Pancreas (tissue), 10 donors: ENCODE measurements around the gene IGSF21. TPM values are rescaled to one million over a fixed set of nuclear protein-coding genes. Genes with fewer than 3 reads are reported as not detected.
A peak's percentile ranks its signal among the peaks of the same experiment; 100 is the strongest.

ENCODE experiments used
- ATAC-seq, 4 donors: fragments of 200-7000 bp; cut with Tn5 transposase; one replicate each; pipeline versions ENCODE4 v1.8.0 to v1.9.1; 2020; ENCODE audit warnings: mild to moderate bottlenecking in 4 of 4, moderate library complexity in 4 of 4
- DNase-seq, 6 donors: peaks; one replicate each; pipeline ENCODE4 v3.0.0-alpha.2; 2020
- FAIRE-seq: peaks from 2 replicates; lab custom pipeline; 2012; peaks lifted over from hg19 to GRCh38; lab: Jason Lieb, UNC
- H3K27ac ChIP-seq, 4 donors: fragments of 200-600 bp; sonication (generic); 1 replicate in 3 of 4; 2 replicates in 1 of 4; pipeline versions ENCODE4 v1.5.0 to v1.8.0; 2020
- H3K27me3 ChIP-seq, 4 donors: fragments of 200-600 bp; one replicate each; pipeline ENCODE4 v1.8.0; 2021
- H3K36me3 ChIP-seq, 3 donors: fragments of 200-600 bp; sonication (generic) in 1 of 3; one replicate each; pipeline versions ENCODE4 v1.5.0 to v1.8.0; 2020 to 2021
- H3K4me1 ChIP-seq, 3 donors: fragments of 200-600 bp; one replicate each; pipeline ENCODE4 v1.8.0; 2021
- H3K4me3 ChIP-seq, 4 donors: fragments of 200-600 bp; sonication (generic) in 2 of 4; one replicate each; pipeline versions ENCODE4 v1.5.0 to v1.8.0; 2020 to 2021
- H3K9me3 ChIP-seq, 4 donors: fragments of 200-600 bp; one replicate each; pipeline ENCODE4 v1.8.0; 2021
- CTCF ChIP-seq, 4 donors: fragments of 200-600 bp; sonication (generic) in 3 of 4; IDR thresholded peaks; one replicate each; pipeline versions ENCODE4 v1.5.0 to v1.8.0; 2021; ENCODE audit warnings: antibody characterized with exemption in 4 of 4
- WGBS, 2 donors: extraction: QIAGEN DNeasy Blood & Tissue Kit; methylation state at CpG; one replicate each; pipeline ENCODE4 v1.1.7; 2013; 5-methylcytosine and 5-hydroxymethylcytosine counted together
- intact Hi-C, 3 donors: fragments of 100-400 bp; cut with DNase I; formaldehyde crosslinking; loops; one replicate each; pipeline versions ENCODE4 v1.11.1 to v1.14.2; 2022
- polyA plus RNA-seq, 2 donors: library from polyadenylated mRNA; stranded (reverse); fragments of 200-250 nt; gene quantifications; one replicate each; pipeline ENCODE4 v1.2.3, GENCODE V29; 2013
- total RNA-seq, 6 donors: library from RNA; stranded (reverse); fragmentation: NEBNext Ultra II Directional in 4 of 6; extraction: Animal tissue kit (Norgen Biotek cat#: 25700) in 4 of 6; gene quantifications; one replicate each; pipeline versions ENCODE4 v1.2.1 to v1.2.4, GENCODE V29; 2021 to 2023
- donor health status: healthy with polysubstance abuse.
- donor health status: DM: no; HTN: no; CAD: no; lungs with moderate emphysema.
- donor health status: DM: no; HTN: no; CAD: no.
- donor health status: control.
- donor health status: control.
- donor health status: Bipolar disorder and iron deficiency.
- donor health status: DM: yes; HTN: yes; CAD: no.
- donor health status: DM: no; HTN: no; CAD: no.
- donor health status: DM: no; HTN: no; CAD: no.
- donor health status: DM: yes; HTN: yes; CAD: no.

Gene IGSF21
- total and polyA plus RNA-seq, 8 donors, result 0.28 to 1.3 (median 0.92) TPM; not detected in 1

GRCh38 chr1:18265641-18266040 lies 158.0 kb downstream of the IGSF21 start:
- Histone ChIP-seq H3K4me1 (no peaks in the 10 kb centered on the region), H3K27ac (no peak overlapping the region), H3K36me3 (no peaks in the 10 kb centered on the region), H3K27me3 (no peaks in the 10 kb centered on the region), H3K4me3 (no peak overlapping the region), H3K9me3 (no peaks in the 10 kb centered on the region)
- no peak for TF ChIP-seq CTCF (IDR thresholded peaks at IDR 0.05)
- FAIRE-seq, result no peak
- DNase-seq, result no peak
- 61 to 71% methylated on average over 9 of the region's 9 CpGs for WGBS, 2 donors
- intact Hi-C loops, result no loop called here
- no peak for ATAC-seq

DNA sequence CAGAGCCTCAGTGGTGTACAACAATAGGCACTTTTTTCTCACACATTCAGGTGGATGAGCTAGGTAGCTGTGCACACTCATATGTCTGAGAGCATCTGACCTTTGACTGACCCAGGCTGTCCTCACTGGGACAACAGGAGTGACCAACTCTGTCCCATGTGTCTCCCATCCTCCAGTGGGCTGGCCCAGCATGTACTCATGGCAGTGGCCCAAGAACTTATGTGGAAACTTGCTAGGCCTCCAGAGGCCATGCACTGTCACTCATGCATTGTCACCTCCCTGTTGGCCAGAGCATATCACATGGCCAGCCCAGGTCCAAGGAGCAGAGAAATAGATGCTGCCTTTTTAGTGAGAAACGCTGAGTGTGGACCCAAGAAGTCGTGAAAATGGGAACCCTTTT lies 158.8 kb downstream of the IGSF21 start:
- no peaks in the 10 kb centered on the region for H3K36me3 ChIP-seq
- ATAC-seq (no peak), FAIRE-seq (no peak), DNase-seq (no peak)
- no peak for TF ChIP-seq CTCF (IDR thresholded peaks at IDR 0.05)
- no peaks in the 10 kb centered on the region for H3K4me1 ChIP-seq
- no peaks in the 10 kb centered on the region for H3K27me3 ChIP-seq
- no peak overlapping the region for H3K27ac ChIP-seq
- H3K4me3 ChIP-seq, result no peak overlapping the region
- intact Hi-C loops, result no loop called here
- 54 to 71% methylated on average over 2 of the region's 2 CpGs for WGBS, 2 donors
- H3K9me3 ChIP-seq, result no peaks in the 10 kb centered on the region

DNA sequence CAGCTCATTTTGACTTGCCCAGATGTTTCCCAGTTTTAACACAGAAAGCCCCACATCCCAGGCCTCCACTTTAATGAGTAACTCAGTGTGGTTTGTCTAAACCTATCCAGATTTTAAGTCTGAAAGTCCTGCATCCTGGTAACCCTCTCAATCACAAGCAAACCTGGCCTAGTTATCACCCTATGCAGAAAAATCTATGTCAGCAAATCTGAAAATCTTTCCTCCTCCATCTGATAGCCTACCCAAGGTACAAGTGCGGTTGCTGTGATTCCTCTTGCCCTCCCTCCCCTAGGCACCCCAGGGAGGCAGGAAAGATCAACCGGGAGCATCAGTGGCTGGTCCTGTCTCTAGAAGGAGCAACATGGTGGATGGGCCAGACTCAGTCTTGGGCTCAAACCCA lies 163.7 kb downstream of the IGSF21 start:
- H3K27me3 ChIP-seq, result no peaks in the 10 kb centered on the region
- no peak overlapping the region for H3K4me3 ChIP-seq
- H3K4me1 ChIP-seq, result no peaks in the 10 kb centered on the region
- no peaks in the 10 kb centered on the region for H3K9me3 ChIP-seq
- H3K36me3 ChIP-seq, result no peaks in the 10 kb centered on the region
- intact Hi-C loops, result no loop called here
- no peak for TF ChIP-seq CTCF (IDR thresholded peaks at IDR 0.05)
- WGBS, 2 donors, result 70 to 79% methylated on average over 2 of the region's 2 CpGs
- ATAC-seq (no peak), FAIRE-seq (no peak), DNase-seq (no peak)
- no peak overlapping the region for H3K27ac ChIP-seq

GRCh38 chr1:18278946-18279345 lies 171.3 kb downstream of the IGSF21 start:
- TF ChIP-seq CTCF (IDR thresholded peaks at IDR 0.05), result no peak
- H3K4me1 ChIP-seq, result no peaks in the 10 kb centered on the region
- no peak overlapping the region for H3K4me3 ChIP-seq
- no peaks in the 10 kb centered on the region for H3K36me3 ChIP-seq
- no peaks in the 10 kb centered on the region for H3K9me3 ChIP-seq
- FAIRE-seq (no peak), DNase-seq (no peak), ATAC-seq (no peak)
- no peaks in the 10 kb centered on the region for H3K27me3 ChIP-seq
- 41 to 47% methylated on average over 5 of the region's 5 CpGs for WGBS, 2 donors
- intact Hi-C loops, result no loop called here
- no peak overlapping the region for H3K27ac ChIP-seq

DNA sequence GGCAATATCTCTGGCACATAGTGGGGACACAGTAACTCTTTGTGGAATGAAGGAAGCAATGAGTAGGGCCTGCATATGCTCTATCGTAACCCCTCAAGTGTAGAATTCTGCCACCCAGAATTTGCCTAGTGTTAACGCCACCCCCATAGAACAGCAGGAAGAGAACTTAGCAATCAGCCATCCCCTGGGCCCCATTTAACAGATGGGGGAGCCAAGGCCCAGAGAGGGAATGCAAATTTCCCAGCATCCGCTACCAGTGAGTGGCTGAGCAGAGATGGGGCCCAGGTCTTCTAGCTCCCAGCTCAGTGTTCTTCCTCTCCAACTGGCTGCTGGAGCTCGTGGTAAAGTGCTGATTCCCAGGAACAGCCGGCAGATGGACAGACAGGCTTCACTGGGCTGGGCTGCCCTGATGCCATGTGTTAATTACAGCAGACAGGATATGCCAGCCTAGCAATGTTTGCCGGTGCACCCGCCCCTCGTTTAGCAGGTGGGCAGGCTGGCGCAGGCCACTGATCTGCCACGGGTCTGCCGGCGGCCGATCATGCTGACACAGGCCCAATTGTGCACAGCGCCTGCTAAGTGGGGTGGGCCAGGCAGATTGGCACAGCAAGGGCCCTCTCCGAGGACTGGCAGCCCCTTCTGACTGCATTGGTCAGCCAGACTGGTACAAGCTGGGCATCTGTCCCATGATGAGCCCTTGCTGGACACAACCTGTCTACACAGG lies 171.9 kb downstream of the IGSF21 start:
- intact Hi-C loops, result no loop called here
- H3K9me3 ChIP-seq, result no peaks in the 10 kb centered on the region
- no peak overlapping the region for H3K27ac ChIP-seq
- H3K27me3 ChIP-seq, result peaks cover 0 to 3% (median 0%) of the 10 kb centered on the region in 4 donors
- TF ChIP-seq CTCF (IDR thresholded peaks at IDR 0.05), result no peak
- FAIRE-seq (no peak), ATAC-seq (peak in 1 of 4 donors; percentile 25), DNase-seq (no peak)
- no peak overlapping the region for H3K4me3 ChIP-seq
- WGBS, 2 donors, result 73 to 85% methylated on average over 15 of the region's 15 CpGs
- H3K36me3 ChIP-seq, result no peaks in the 10 kb centered on the region
- no peaks in the 10 kb centered on the region for H3K4me1 ChIP-seq
